Lower leg skin (tissue), 4 donors: ENCODE data around the gene SLC22A7. TPM values are rescaled to one million over a fixed set of nuclear protein-coding genes. Genes with fewer than 3 reads are reported as not detected.

Experiments used
- DNase-seq, 2 donors: peaks; one replicate each; pipeline ENCODE4 v3.0.0-alpha.2; 2019; ENCODE audit warnings: low spot score in 2 of 2
- H3K4me3 ChIP-seq: fragments of 200-600 bp; sonication (generic); 2 replicates; pipeline ENCODE4 v1.5.1; 2017; ENCODE audit warnings: mild to moderate bottlenecking, low read depth; ENCODE audit not compliant: poor library complexity, severe bottlenecking
- CTCF ChIP-seq, 3 donors: fragments of 450-650 bp; IDR thresholded peaks; one replicate each; pipeline ENCODE4 v1.5.1; 2016; ENCODE audit warnings: antibody characterized with exemption in 3 of 3, mild to moderate bottlenecking in 3 of 3, moderate library complexity in 2 of 3
- POLR2A ChIP-seq, 2 donors: fragments of 450-650 bp; IDR thresholded peaks; one replicate each; pipeline ENCODE4 v1.6.1; 2016 to 2017; ENCODE audit warnings: antibody characterized with exemption in 2 of 2, mild to moderate bottlenecking in 1 of 2, moderate library complexity in 1 of 2
- WGBS, 2 donors: methylation state at CpG; one replicate each; pipeline ENCODE4 v1.1.5; 2018; 5-methylcytosine and 5-hydroxymethylcytosine counted together
- intact Hi-C: fragments of 100-400 bp; cut with DNase I; formaldehyde crosslinking; loops from one replicate; pipeline ENCODE4 v1.15.0; 2023; ENCODE audit warnings: low total_unique reads
- total RNA-seq, 4 donors: library from RNA; depleted of rRNA; stranded (reverse); fragments of >200 nt; gene quantifications; one replicate each; pipeline ENCODE4 v1.1.0, GENCODE V29; 2016

Gene SLC22A7
- total RNA-seq = not detected

DNA sequence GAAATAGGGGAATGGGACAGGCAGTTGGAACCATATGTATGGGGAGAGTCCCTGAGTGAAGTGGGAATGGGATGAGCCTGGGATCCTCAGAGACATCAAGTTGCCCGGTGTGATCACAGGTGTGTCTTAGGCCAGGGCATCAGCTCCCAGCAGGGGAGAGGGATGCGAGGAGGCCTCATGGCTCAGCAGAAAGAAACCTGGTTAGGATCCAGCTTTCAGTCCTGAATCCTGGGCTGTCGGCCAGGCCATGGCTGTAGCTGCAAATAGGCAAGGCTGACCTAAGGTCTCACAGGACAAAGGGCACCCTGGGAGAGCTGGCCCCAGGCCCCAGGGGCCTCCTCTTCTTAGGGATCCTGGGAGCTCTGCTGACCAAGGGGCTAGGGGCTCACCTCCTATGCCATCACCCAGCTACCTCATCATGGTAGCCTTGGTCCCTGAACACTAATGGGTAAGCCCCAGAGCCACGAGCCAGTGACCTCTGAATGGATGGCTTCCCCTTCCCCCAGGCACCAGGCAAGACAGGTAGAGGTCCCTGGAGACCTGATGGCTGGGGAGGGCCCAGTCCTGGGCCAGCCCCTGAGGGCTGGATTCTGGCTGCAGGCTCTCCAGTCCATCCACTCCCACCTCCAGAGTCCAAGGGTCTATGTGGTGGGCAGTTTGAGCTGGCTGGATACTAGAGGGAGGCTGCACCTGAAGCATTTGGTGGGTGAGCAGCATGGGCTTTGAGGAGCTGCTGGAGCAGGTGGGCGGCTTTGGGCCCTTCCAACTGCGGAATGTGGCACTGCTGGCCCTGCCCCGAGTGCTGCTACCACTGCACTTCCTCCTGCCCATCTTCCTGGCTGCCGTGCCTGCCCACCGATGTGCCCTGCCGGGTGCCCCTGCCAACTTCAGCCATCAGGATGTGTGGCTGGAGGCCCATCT lies at the start of gene SLC22A7:
SLC22A7 (plus strand) TSS at position 617 of the 921 bp plus-strand sequence; CDS start at position 716, 99 bp downstream.
- no peak within 1 kb of the TSS for H3K4me3 ChIP-seq
- WGBS, 2 donors = 70 to 84% methylated on average over 7 to 9 of the region's 10 CpGs
- intact Hi-C loops = no loop called here
- no peak for DNase-seq
- no peak for TF ChIP-seq CTCF (IDR thresholded peaks at IDR 0.05)
- no peak for TF ChIP-seq POLR2A (IDR thresholded peaks at IDR 0.05)

- no peak for TF ChIP-seq POLR2A (IDR thresholded peaks at IDR 0.05)
- TF ChIP-seq CTCF (IDR thresholded peaks at IDR 0.05) = no peak
- no peak overlapping the region for H3K4me3 ChIP-seq
- intact Hi-C loops = no loop called here
- DNase-seq = no peak
Observed at GRCh38 chr6:43248791-43249190, 49.3 kb upstream of the SLC22A7 start.

DNA sequence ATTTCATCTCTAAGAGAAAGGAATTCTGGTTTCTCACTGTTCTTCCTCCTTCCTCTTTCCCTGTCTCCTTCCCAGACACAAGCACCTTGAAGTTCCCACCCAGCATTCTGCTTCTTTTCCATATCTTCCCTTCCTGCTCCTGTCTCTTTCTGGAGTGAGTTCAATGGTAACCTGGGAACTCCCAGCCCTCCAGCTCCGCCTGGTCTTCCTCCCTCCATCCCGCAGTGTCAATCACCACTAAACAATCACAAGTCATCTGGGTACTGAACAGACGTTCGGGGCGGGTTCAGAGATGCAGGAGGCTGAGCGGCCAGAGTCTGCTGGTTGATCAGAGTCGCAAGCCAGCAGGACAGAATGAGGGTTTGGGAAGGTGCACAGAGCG lies 47.1 kb upstream of the SLC22A7 start:
- 5 to 7% methylated on average over 8 of the region's 8 CpGs for WGBS, 2 donors
- H3K4me3 ChIP-seq = no peak overlapping the region
- DNase-seq = no peak
- TF ChIP-seq POLR2A (IDR thresholded peaks at IDR 0.05) (no peak), CTCF (IDR thresholded peaks at IDR 0.05) (no peak)
- intact Hi-C loops = no loop called here

- TF ChIP-seq CTCF (IDR thresholded peaks at IDR 0.05) (no peak), POLR2A (IDR thresholded peaks at IDR 0.05) (no peak)
- H3K4me3 ChIP-seq = no peak overlapping the region
- WGBS, 2 donors = 94 to 95% methylated on average over 10 of the region's 11 CpGs
- DNase-seq = no peak
- intact Hi-C loops = no loop called here
Observed at GRCh38 chr6:43253401-43253800, 44.7 kb upstream of the SLC22A7 start.

DNA sequence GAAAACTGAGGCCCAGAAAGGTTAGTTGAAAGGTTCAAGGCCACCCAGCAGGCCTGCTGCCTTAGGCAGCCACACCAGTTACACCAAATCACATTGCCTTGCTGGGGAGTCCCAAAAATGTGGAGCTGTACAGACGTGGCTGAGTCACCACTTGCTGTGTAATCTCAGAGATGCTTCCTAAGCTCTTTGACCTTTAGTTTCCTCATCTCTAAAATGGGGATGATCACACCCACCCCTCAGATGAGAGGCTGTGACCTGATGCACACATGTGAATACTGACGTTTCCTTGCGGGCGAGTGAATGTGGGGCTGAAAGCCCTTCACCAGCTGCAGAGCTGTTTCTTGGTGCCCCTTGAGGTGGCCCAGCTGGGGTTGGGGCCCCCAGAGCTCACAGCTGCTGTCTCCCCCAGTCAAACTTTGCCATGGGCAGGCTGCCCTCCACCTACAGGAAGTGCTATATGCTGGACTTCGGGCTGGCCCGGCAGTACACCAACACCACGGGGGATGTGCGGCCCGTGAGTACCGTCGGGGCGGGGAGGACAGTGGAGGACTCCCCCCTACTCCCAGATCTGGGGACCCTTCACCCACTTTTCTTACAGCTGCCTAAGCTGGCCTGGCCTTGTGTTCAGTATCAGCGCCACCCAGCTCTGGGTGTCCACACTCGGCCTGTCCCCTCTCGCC lies 43.8 kb upstream of the SLC22A7 start:
- H3K4me3 ChIP-seq = no peak overlapping the region
- 86 to 89% methylated on average over 15 of the region's 15 CpGs for whole genome bisulfite sequencing, 2 donors
- no peak for DNase-seq
- no peak for TF ChIP-seq CTCF (IDR thresholded peaks at IDR 0.05)
- no peak for TF ChIP-seq POLR2A (IDR thresholded peaks at IDR 0.05)
- intact Hi-C loops = no loop called here
